Ovary (tissue), 3 donors: Measurements from ENCODE around the gene PDS5A.

Experiments
- EP300 ChIP-seq: sonication (generic); formaldehyde crosslinking; IDR thresholded peaks from one replicate; pipeline ENCODE4 v1.6.1; 2017; ENCODE audit warnings: antibody characterized with exemption
- POLR2A ChIP-seq: fragments of 450-650 bp; IDR thresholded peaks from one replicate; pipeline ENCODE4 v1.6.1; 2017; ENCODE audit warnings: antibody characterized with exemption, mild to moderate bottlenecking, moderate library complexity
- TF ChIP-seq, protein P1 (sequence below), 3 donors: fragments of 450-650 bp in 2 of 3; fragments of 200-600 bp in 1 of 3; IDR thresholded peaks; one replicate each; pipeline versions ENCODE4 v1.5.1 to v1.8.0; 2016 to 2022; ENCODE audit warnings: antibody characterized with exemption in 3 of 3, mild to moderate bottlenecking in 1 of 3
- donor health status: DM: no; HTN: no; CAD: no.

DNA sequence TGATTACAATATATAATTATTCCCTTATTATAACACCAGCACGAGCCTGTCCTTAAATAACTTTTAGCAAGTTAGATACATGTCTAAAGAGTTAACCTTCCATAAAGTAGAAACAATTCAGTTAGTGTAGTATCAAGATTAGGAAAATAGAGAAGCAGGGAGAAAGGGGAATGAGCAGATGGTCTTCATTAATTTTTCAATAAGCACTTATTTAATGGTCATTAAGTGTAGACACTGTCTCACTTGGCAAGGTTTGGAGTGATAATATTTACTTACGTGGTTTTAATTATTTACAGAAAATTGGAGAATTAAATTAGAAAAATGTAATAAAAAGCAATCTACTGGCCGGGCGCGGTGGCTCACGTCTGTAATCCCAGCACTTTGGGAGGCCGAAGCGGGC, 99.7 kb downstream of the PDS5A start:
- TF ChIP-seq, protein P1, sequence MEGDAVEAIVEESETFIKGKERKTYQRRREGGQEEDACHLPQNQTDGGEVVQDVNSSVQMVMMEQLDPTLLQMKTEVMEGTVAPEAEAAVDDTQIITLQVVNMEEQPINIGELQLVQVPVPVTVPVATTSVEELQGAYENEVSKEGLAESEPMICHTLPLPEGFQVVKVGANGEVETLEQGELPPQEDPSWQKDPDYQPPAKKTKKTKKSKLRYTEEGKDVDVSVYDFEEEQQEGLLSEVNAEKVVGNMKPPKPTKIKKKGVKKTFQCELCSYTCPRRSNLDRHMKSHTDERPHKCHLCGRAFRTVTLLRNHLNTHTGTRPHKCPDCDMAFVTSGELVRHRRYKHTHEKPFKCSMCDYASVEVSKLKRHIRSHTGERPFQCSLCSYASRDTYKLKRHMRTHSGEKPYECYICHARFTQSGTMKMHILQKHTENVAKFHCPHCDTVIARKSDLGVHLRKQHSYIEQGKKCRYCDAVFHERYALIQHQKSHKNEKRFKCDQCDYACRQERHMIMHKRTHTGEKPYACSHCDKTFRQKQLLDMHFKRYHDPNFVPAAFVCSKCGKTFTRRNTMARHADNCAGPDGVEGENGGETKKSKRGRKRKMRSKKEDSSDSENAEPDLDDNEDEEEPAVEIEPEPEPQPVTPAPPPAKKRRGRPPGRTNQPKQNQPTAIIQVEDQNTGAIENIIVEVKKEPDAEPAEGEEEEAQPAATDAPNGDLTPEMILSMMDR (IDR thresholded peaks at IDR 0.05) = no peak
- no peak for TF ChIP-seq POLR2A
- no peak for TF ChIP-seq EP300
